WTC11 (cell line): ENCODE data around the gene SRRM3.

Source experiments
- CBFB ChIP-seq: sonication (generic); formaldehyde crosslinking; IDR thresholded peaks from 2 replicates; pipeline ENCODE4 v1.8.1; 2022; ENCODE audit warnings: mild to moderate bottlenecking, low read depth, missing genetic modification reagents
- TF ChIP-seq, protein P1 (sequence below): fragments of 200-600 bp; IDR thresholded peaks from 2 replicates; pipeline ENCODE4 v1.8.0; 2022; ENCODE audit warnings: antibody characterized with exemption
- TF ChIP-seq, protein P2 (sequence below): sonication (generic); formaldehyde crosslinking; IDR thresholded peaks from 2 replicates; pipeline ENCODE4 v1.8.1; 2023; ENCODE audit warnings: mild to moderate bottlenecking, missing genetic modification reagents, moderate library complexity

DNA sequence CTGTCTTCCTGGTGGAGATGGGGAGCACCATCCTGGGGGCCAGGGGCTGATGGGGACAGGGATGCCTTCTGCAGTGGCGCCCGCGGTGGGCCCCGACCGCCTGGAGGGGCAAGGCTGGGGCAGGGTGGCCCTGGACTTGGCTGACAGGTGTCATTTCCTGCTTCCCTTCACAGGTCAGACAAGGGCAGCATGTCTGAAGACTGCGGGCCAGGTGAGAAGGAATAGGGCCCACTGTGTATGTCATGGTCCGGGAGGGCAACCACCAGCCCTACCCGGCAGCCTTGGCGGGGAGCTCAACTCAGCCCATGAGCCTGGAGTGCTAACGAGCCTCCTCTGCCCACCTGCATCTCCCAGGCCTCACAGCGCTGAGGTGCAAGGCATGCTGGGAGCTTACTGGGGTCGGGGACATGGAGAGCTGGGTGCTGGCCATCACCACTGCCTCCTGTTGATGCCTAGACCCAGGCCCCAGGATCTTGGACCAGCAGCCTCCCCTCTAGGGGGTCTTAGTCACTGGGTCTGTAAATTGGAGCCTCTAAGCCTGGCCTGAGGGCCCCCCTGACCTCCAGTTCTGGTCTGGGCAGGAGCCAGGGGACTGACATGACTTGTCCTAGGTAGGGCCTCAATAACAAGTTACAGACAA, 28.0 kb upstream of the SRRM3 start:
- no peak for TF ChIP-seq CBFB (CRISPR knock-in tag)
- TF ChIP-seq, protein P1, sequence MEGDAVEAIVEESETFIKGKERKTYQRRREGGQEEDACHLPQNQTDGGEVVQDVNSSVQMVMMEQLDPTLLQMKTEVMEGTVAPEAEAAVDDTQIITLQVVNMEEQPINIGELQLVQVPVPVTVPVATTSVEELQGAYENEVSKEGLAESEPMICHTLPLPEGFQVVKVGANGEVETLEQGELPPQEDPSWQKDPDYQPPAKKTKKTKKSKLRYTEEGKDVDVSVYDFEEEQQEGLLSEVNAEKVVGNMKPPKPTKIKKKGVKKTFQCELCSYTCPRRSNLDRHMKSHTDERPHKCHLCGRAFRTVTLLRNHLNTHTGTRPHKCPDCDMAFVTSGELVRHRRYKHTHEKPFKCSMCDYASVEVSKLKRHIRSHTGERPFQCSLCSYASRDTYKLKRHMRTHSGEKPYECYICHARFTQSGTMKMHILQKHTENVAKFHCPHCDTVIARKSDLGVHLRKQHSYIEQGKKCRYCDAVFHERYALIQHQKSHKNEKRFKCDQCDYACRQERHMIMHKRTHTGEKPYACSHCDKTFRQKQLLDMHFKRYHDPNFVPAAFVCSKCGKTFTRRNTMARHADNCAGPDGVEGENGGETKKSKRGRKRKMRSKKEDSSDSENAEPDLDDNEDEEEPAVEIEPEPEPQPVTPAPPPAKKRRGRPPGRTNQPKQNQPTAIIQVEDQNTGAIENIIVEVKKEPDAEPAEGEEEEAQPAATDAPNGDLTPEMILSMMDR = no peak
- TF ChIP-seq, protein P2, sequence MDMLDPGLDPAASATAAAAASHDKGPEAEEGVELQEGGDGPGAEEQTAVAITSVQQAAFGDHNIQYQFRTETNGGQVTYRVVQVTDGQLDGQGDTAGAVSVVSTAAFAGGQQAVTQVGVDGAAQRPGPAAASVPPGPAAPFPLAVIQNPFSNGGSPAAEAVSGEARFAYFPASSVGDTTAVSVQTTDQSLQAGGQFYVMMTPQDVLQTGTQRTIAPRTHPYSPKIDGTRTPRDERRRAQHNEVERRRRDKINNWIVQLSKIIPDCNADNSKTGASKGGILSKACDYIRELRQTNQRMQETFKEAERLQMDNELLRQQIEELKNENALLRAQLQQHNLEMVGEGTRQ = no peak
